Liver (tissue), 3 donors: ENCODE data around the gene PPCS.

ENCODE experiments used
- EGR1 ChIP-seq, 2 donors: IDR thresholded peaks; 2 replicates each; pipeline ENCODE4 v1.6.1; 2016 to 2018; ENCODE audit warnings: antibody characterized with exemption in 2 of 2, low read depth in 2 of 2
- GABPA ChIP-seq, 2 donors: IDR thresholded peaks in 1 of 2; conservative IDR thresholded peaks in 1 of 2; 2 replicates each; pipeline ENCODE4 v1.6.1; 2016; ENCODE audit warnings: antibody characterized with exemption in 2 of 2, mild to moderate bottlenecking in 1 of 2, moderate library complexity in 1 of 2
- HNF4G ChIP-seq: IDR thresholded peaks from 2 replicates; pipeline ENCODE4 v1.6.1; 2016; ENCODE audit warnings: antibody characterized with exemption
- JUND ChIP-seq, 2 donors: IDR thresholded peaks; 2 replicates each; pipeline ENCODE4 v1.6.1; 2016; ENCODE audit warnings: antibody characterized with exemption in 2 of 2
- REST ChIP-seq: IDR thresholded peaks from 2 replicates; pipeline ENCODE4 v1.6.1; 2016; ENCODE audit warnings: antibody characterized with exemption, mild to moderate bottlenecking
- SP1 ChIP-seq: IDR thresholded peaks from 2 replicates; pipeline ENCODE4 v1.6.1; 2018; ENCODE audit warnings: antibody characterized with exemption, mild to moderate bottlenecking
- TAF1 ChIP-seq: conservative IDR thresholded peaks from 2 replicates; pipeline ENCODE4 v1.6.1; 2016; ENCODE audit warnings: antibody characterized with exemption, mild to moderate bottlenecking
- YY1 ChIP-seq: IDR thresholded peaks from 2 replicates; pipeline ENCODE4 v1.6.1; 2016; ENCODE audit warnings: antibody characterized with exemption, mild to moderate bottlenecking
- TF ChIP-seq, protein P1 (sequence below): fragments of 150-350 bp; IDR thresholded peaks from 2 replicates; pipeline ENCODE4 v1.5.1; 2017; ENCODE audit warnings: improper control_type of control experiment, low read depth, low read length; ENCODE audit not compliant: missing input control
- TF ChIP-seq, protein P2 (sequence below): IDR thresholded peaks from 2 replicates; pipeline ENCODE4 v1.6.1; 2016; ENCODE audit warnings: antibody characterized with exemption
- TF ChIP-seq, protein P3 (sequence below): IDR thresholded peaks from 2 replicates; pipeline ENCODE4 v1.6.1; 2016; ENCODE audit warnings: antibody characterized with exemption
- donor health status: healthy.
- donor health status: healthy.

DNA sequence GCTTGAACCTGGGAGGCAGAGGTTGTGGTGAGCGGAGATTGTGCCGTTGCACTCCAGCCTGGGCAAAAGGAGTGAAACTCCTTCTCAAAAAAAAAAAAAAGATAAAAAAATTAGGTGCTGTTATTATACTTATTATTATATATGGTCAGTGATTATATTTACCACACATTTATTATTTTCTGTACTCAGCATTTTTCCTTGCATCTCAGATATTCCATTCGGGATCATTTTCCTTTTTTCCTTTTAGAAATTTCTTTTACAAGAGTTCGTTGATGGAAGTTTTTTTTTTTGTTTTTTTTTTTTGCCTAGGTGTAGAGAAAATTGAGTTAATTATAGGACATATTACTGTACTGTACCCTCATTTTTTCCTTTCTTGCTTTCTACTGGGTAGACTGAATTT lies 20.3 kb downstream of the PPCS start:
- TF ChIP-seq, protein P1, sequence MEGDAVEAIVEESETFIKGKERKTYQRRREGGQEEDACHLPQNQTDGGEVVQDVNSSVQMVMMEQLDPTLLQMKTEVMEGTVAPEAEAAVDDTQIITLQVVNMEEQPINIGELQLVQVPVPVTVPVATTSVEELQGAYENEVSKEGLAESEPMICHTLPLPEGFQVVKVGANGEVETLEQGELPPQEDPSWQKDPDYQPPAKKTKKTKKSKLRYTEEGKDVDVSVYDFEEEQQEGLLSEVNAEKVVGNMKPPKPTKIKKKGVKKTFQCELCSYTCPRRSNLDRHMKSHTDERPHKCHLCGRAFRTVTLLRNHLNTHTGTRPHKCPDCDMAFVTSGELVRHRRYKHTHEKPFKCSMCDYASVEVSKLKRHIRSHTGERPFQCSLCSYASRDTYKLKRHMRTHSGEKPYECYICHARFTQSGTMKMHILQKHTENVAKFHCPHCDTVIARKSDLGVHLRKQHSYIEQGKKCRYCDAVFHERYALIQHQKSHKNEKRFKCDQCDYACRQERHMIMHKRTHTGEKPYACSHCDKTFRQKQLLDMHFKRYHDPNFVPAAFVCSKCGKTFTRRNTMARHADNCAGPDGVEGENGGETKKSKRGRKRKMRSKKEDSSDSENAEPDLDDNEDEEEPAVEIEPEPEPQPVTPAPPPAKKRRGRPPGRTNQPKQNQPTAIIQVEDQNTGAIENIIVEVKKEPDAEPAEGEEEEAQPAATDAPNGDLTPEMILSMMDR, result no peak
- TF ChIP-seq TAF1 (no peak), YY1 (no peak), GABPA (IDR thresholded peaks at IDR 0.05 in 1 of 2, conservative IDR thresholded peaks at IDR 0.05 in 1 of 2) (no peak), REST (no peak), SP1 (no peak), EGR1 (IDR thresholded peaks at IDR 0.05; ENCODE audit: low read depth in 2 of 2) (no peak), HNF4G (no peak), JUND (IDR thresholded peaks at IDR 0.05) (no peak)
- TF ChIP-seq, protein P2, sequence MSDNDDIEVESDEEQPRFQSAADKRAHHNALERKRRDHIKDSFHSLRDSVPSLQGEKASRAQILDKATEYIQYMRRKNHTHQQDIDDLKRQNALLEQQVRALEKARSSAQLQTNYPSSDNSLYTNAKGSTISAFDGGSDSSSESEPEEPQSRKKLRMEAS, result no peak
- TF ChIP-seq, protein P3, sequence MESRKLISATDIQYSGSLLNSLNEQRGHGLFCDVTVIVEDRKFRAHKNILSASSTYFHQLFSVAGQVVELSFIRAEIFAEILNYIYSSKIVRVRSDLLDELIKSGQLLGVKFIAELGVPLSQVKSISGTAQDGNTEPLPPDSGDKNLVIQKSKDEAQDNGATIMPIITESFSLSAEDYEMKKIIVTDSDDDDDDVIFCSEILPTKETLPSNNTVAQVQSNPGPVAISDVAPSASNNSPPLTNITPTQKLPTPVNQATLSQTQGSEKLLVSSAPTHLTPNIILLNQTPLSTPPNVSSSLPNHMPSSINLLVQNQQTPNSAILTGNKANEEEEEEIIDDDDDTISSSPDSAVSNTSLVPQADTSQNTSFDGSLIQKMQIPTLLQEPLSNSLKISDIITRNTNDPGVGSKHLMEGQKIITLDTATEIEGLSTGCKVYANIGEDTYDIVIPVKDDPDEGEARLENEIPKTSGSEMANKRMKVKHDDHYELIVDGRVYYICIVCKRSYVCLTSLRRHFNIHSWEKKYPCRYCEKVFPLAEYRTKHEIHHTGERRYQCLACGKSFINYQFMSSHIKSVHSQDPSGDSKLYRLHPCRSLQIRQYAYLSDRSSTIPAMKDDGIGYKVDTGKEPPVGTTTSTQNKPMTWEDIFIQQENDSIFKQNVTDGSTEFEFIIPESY, result no peak
